ENCODE results near the gene ABCF2.

Gene ABCF2

DNA sequence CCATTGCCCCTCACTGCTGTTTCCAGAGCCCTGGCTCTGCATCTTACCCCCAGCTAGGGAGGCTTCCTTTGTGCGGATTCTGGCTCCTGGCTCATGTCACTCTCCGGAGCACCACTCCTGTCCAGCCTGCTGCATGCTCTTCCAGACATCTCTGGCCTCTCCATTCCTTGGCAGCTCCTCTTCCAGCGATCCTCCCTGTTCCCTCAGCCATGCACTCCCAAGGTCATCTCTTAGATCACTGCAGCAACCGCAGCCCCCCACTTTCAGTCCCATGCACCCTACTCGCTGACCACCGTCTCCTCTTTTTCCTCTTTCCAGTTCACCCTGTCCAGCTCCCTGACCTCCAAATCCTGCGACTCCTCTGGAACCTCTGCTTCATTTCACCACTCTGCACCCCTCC is 28.4 kb upstream of the ABCF2 start:
- TF ChIP-seq EZH2 (IDR thresholded peaks at IDR 0.05; ENCODE audit: borderline replicate concordance, low read length) = no peak
- TF ChIP-seq, protein P1, sequence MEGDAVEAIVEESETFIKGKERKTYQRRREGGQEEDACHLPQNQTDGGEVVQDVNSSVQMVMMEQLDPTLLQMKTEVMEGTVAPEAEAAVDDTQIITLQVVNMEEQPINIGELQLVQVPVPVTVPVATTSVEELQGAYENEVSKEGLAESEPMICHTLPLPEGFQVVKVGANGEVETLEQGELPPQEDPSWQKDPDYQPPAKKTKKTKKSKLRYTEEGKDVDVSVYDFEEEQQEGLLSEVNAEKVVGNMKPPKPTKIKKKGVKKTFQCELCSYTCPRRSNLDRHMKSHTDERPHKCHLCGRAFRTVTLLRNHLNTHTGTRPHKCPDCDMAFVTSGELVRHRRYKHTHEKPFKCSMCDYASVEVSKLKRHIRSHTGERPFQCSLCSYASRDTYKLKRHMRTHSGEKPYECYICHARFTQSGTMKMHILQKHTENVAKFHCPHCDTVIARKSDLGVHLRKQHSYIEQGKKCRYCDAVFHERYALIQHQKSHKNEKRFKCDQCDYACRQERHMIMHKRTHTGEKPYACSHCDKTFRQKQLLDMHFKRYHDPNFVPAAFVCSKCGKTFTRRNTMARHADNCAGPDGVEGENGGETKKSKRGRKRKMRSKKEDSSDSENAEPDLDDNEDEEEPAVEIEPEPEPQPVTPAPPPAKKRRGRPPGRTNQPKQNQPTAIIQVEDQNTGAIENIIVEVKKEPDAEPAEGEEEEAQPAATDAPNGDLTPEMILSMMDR (IDR thresholded peaks at IDR 0.05; ENCODE audit: low read length) = no peak
- peaks cover 18% of the 10 kb centered on the region for H3K27me3 ChIP-seq (ENCODE audit: insufficient read depth, low read length)
- H3K4me2 ChIP-seq (ENCODE audit: low read length) = no peak overlapping the region
- H2AFZ ChIP-seq (ENCODE audit: low read length) = no peak overlapping the region
- no peak overlapping the region for H3K4me3 ChIP-seq (ENCODE audit: low read depth, low read length, poor library complexity, severe bottlenecking)
- no peaks in the 10 kb centered on the region for H3K79me2 ChIP-seq (ENCODE audit: insufficient read depth, low read length)
- H3K36me3 ChIP-seq (ENCODE audit: insufficient read depth, low read length) = no peaks in the 10 kb centered on the region
- H3K9me2 ChIP-seq (ENCODE audit: low read depth, low read length) = no peaks in the 10 kb centered on the region
- no peak overlapping the region for H3K9ac ChIP-seq (ENCODE audit: low read length)
- H3F3A ChIP-seq (ENCODE audit: insufficient read depth, low read length) = no peaks in the 10 kb centered on the region
- H4K20me1 ChIP-seq (ENCODE audit: insufficient read depth, low read length) = no peaks in the 10 kb centered on the region
- H3K4me1 ChIP-seq (ENCODE audit: insufficient read depth, low read length, severe bottlenecking) = no peaks in the 10 kb centered on the region
- no peaks in the 10 kb centered on the region for H3K9me3 ChIP-seq (ENCODE audit: low read length)
- H3K27ac ChIP-seq (ENCODE audit: low read depth, low read length, poor library complexity, severe bottlenecking) = no peak overlapping the region

DNA sequence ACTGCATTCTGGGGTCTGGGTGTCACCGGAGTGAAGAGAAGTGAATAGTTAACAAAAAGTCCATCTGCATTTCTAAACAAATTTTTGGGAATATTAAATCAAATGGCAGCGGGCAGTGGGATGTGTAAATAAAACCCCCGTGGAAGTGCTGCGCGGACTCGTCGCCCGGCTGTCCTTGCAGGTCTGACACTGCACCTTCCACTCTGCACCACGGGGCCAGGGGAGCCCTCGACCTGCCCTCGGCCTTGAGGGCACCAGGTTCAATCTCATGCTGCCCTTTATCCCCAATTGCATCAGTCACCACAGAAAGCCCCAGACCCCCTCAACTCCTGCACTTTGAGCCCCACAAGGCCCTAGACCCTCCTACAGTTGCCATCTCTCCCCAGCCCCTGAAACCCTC is 27.8 kb upstream of the ABCF2 start:
- Histone ChIP-seq H3K4me1 (ENCODE audit: insufficient read depth, low read length, severe bottlenecking) (no peaks in the 10 kb centered on the region), H3K27ac (ENCODE audit: low read depth, low read length, poor library complexity, severe bottlenecking) (no peak overlapping the region), H3K9me2 (ENCODE audit: low read depth, low read length) (no peaks in the 10 kb centered on the region), H3F3A (ENCODE audit: insufficient read depth, low read length) (no peaks in the 10 kb centered on the region), H3K9me3 (ENCODE audit: low read length) (no peaks in the 10 kb centered on the region), H2AFZ (ENCODE audit: low read length) (no peak overlapping the region), H3K4me2 (ENCODE audit: low read length) (no peak overlapping the region), H3K9ac (ENCODE audit: low read length) (no peak overlapping the region), H3K27me3 (ENCODE audit: insufficient read depth, low read length) (peaks cover 19% of the 10 kb centered on the region), H3K79me2 (ENCODE audit: insufficient read depth, low read length) (no peaks in the 10 kb centered on the region), H3K36me3 (ENCODE audit: insufficient read depth, low read length) (no peaks in the 10 kb centered on the region), H4K20me1 (ENCODE audit: insufficient read depth, low read length) (no peaks in the 10 kb centered on the region), H3K4me3 (ENCODE audit: low read depth, low read length, poor library complexity, severe bottlenecking) (no peak overlapping the region)
- TF ChIP-seq, protein P1 (IDR thresholded peaks at IDR 0.05; ENCODE audit: low read length) = no peak
- TF ChIP-seq EZH2 (IDR thresholded peaks at IDR 0.05; ENCODE audit: borderline replicate concordance, low read length) = no peak

DNA sequence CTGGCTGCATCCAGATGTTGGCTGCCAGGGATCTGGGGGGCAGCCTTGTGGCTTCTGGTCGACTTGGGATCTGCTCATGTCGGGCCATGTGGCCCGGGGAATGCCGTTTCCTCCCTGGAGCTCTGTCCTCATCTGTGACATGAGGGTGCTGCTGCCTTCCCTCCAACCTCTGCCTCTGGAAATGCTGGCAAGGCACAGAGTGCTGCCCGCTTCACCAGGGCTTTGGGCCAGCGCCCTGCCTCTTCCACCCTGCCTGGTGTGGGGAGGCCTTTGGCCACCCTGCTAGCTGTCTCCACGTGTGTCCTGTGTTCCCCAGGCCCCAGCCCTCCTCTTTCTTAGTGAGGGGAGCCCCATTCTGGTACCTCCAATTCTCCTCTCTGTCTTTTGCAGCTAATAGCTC is 27.3 kb upstream of the ABCF2 start:
- Histone ChIP-seq H3K9me2 (ENCODE audit: low read depth, low read length) (no peaks in the 10 kb centered on the region), H3K9me3 (ENCODE audit: low read length) (no peaks in the 10 kb centered on the region), H3K4me2 (ENCODE audit: low read length) (no peak overlapping the region), H3K9ac (ENCODE audit: low read length) (no peak overlapping the region), H3K27ac (ENCODE audit: low read depth, low read length, poor library complexity, severe bottlenecking) (no peak overlapping the region), H3K79me2 (ENCODE audit: insufficient read depth, low read length) (no peaks in the 10 kb centered on the region), H3K36me3 (ENCODE audit: insufficient read depth, low read length) (no peaks in the 10 kb centered on the region), H2AFZ (ENCODE audit: low read length) (no peak overlapping the region), H3K4me3 (ENCODE audit: low read depth, low read length, poor library complexity, severe bottlenecking) (no peak overlapping the region), H3F3A (ENCODE audit: insufficient read depth, low read length) (no peaks in the 10 kb centered on the region), H3K27me3 (ENCODE audit: insufficient read depth, low read length) (peaks cover 22% of the 10 kb centered on the region), H4K20me1 (ENCODE audit: insufficient read depth, low read length) (no peaks in the 10 kb centered on the region), H3K4me1 (ENCODE audit: insufficient read depth, low read length, severe bottlenecking) (peaks cover 2% of the 10 kb centered on the region)
- no peak for TF ChIP-seq EZH2 (IDR thresholded peaks at IDR 0.05; ENCODE audit: borderline replicate concordance, low read length)
- TF ChIP-seq, protein P1 (IDR thresholded peaks at IDR 0.05; ENCODE audit: low read length) = no peak
